CD14-positive monocyte (primary cell): Measurements from ENCODE around the gene IL21R. TPM values are rescaled to one million over a fixed set of nuclear protein-coding genes. Genes with fewer than 3 reads are reported as not detected.

Experiments used
- DNase-seq, 3 donors: peaks; one replicate each; pipeline ENCODE4 v3.0.0-alpha.2; 2011 to 2022
- H2AFZ ChIP-seq: 2 replicates; pipeline ENCODE4 v1.6.0; 2012; ENCODE audit warnings: mild to moderate bottlenecking, low read depth, low read length, inconsistent platforms; ENCODE audit not compliant: insufficient read depth, poor library complexity, severe bottlenecking
- H3K27ac ChIP-seq, 2 donors: 1 replicate in 1 of 2; 2 replicates in 1 of 2; pipeline ENCODE4 v1.5.1; 2012 to 2013; ENCODE audit warnings: low read length in 2 of 2, control low read depth in 1 of 2, inconsistent platforms in 1 of 2, low read depth in 1 of 2, mild to moderate bottlenecking in 1 of 2
- H3K27me3 ChIP-seq, 2 donors: one replicate each; pipeline versions ENCODE4 v1.6.0 to v1.6.1; 2011 to 2013; ENCODE audit warnings: low read length in 2 of 2; ENCODE audit not compliant: control insufficient read depth in 2 of 2, insufficient read depth in 2 of 2
- H3K36me3 ChIP-seq, 2 donors: replicated peaks in 1 of 2; 1 replicate in 1 of 2; 2 replicates in 1 of 2; pipeline versions ENCODE4 v1.5.1 to v1.6.1; 2012 to 2013; ENCODE audit warnings: low read length in 2 of 2, control low read depth in 1 of 2, inconsistent platforms in 1 of 2, mild to moderate bottlenecking in 1 of 2; ENCODE audit not compliant: insufficient read depth in 2 of 2, control insufficient read depth in 1 of 2
- H3K4me1 ChIP-seq, 2 donors: 1 replicate in 1 of 2; 2 replicates in 1 of 2; pipeline versions ENCODE4 v1.5.1 to v1.6.1; 2012 to 2013; ENCODE audit warnings: low read length in 2 of 2, control low read depth in 1 of 2, inconsistent platforms in 1 of 2, mild to moderate bottlenecking in 1 of 2, moderate library complexity in 1 of 2; ENCODE audit not compliant: insufficient read depth in 2 of 2, control insufficient read depth in 1 of 2
- H3K4me2 ChIP-seq: replicated peaks from 2 replicates; pipeline ENCODE3; 2012; ENCODE audit warnings: low read length, moderate library complexity, mild to moderate bottlenecking; ENCODE audit not compliant: poor library complexity, severe bottlenecking; ENCODE audit errors: extremely low read depth
- H3K4me3 ChIP-seq, 3 experiments: fragments of 200-600 bp in 1 of 3; sonication (generic) in 1 of 3; replicated peaks in 1 of 3; 1 replicate in 2 of 3; 2 replicates in 1 of 3; pipeline ENCODE4 v1.5.1; 2011 to 2013; ENCODE audit warnings: low read length in 3 of 3, mild to moderate bottlenecking in 3 of 3, control low read depth in 2 of 3, low read depth in 2 of 3, inconsistent platforms in 1 of 3, moderate library complexity in 1 of 3
- H3K79me2 ChIP-seq: 2 replicates; pipeline ENCODE4 v1.6.0; 2012; ENCODE audit warnings: mild to moderate bottlenecking, control low read depth, inconsistent platforms, low read length, moderate library complexity; ENCODE audit not compliant: insufficient read depth
- H3K9ac ChIP-seq: 2 replicates; pipeline ENCODE4 v1.6.0; 2017; ENCODE audit warnings: low read length, mild to moderate bottlenecking; ENCODE audit not compliant: insufficient read depth, poor library complexity, severe bottlenecking
- H3K9me3 ChIP-seq, 2 donors: replicated peaks in 1 of 2; 1 replicate in 1 of 2; 2 replicates in 1 of 2; pipeline versions ENCODE4 v1.5.1 to v1.6.1; 2012 to 2013; ENCODE audit warnings: low read length in 2 of 2, control low read depth in 1 of 2; ENCODE audit not compliant: control insufficient read depth in 1 of 2, insufficient read depth in 1 of 2
- H4K20me1 ChIP-seq: 2 replicates; pipeline ENCODE4 v1.6.0; 2012; ENCODE audit warnings: mild to moderate bottlenecking, low read length, control low read depth, moderate library complexity; ENCODE audit not compliant: insufficient read depth
- H3K27ac Mint-ChIP-seq, 7 donors: one replicate each; pipeline ENCODE4 v1.8.0; 2020; ENCODE audit warnings: mild to moderate bottlenecking in 7 of 7, mixed read lengths in 7 of 7, moderate library complexity in 6 of 7, inconsistent platforms in 2 of 7
- H3K27me3 Mint-ChIP-seq, 3 donors: one replicate each; pipeline ENCODE4 v1.8.0; 2021 to 2022; ENCODE audit warnings: low read depth in 3 of 3, mild to moderate bottlenecking in 3 of 3, mixed read lengths in 3 of 3, moderate library complexity in 3 of 3, inconsistent platforms in 1 of 3
- H3K36me3 Mint-ChIP-seq, 2 donors: one replicate each; pipeline ENCODE4 v1.8.0; 2020; ENCODE audit warnings: mixed read lengths in 2 of 2, inconsistent platforms in 1 of 2, mild to moderate bottlenecking in 1 of 2
- H3K4me1 Mint-ChIP-seq: one replicate; pipeline ENCODE4 v1.8.0; 2020; ENCODE audit warnings: mild to moderate bottlenecking, mixed read lengths
- H3K4me3 Mint-ChIP-seq, 2 donors: one replicate each; pipeline ENCODE4 v1.8.0; 2020; ENCODE audit warnings: mild to moderate bottlenecking in 2 of 2, mixed read lengths in 2 of 2, moderate library complexity in 1 of 2
- H3K9me3 Mint-ChIP-seq, 7 donors: one replicate each; pipeline ENCODE4 v1.8.0; 2020 to 2022; ENCODE audit warnings: mixed read lengths in 7 of 7, mild to moderate bottlenecking in 6 of 7, moderate library complexity in 6 of 7, inconsistent platforms in 2 of 7
- WGBS: methylation state at CpG from one replicate; pipeline ENCODE4 v1.1.5; 2013; ENCODE audit warnings: missing lambda C conversion rate; ENCODE audit not compliant: insufficient coverage; 5-methylcytosine and 5-hydroxymethylcytosine counted together
- intact Hi-C, 2 donors: fragments of 100-400 bp; cut with micrococcal nuclease; formaldehyde crosslinking; loops; one replicate each; pipeline versions ENCODE4 v1.15.0 to v1.15.1; 2023
- polyA plus RNA-seq, 3 donors: library from polyadenylated mRNA; depleted of rRNA in 1 of 3; unstranded in 2 of 3; stranded (reverse) in 1 of 3; fragments of 300-500 nt in 2 of 3; fragments of >200 nt in 1 of 3; fragmentation: Illumina TruSeq in 2 of 3; gene quantifications; 1 replicate in 2 of 3; 2 replicates in 1 of 3; pipeline ENCODE4 v1.2.3, GENCODE V29; 2012 to 2021
- TF ChIP-seq, protein P1 (sequence below): fragments of 200-600 bp; IDR thresholded peaks from one replicate; pipeline ENCODE4 v1.8.0; 2022; ENCODE audit warnings: antibody characterized with exemption, mild to moderate bottlenecking

Gene IL21R
- polyA plus RNA-seq, 3 donors = 1.0 to 1.7 (median 1.4) TPM

DNA sequence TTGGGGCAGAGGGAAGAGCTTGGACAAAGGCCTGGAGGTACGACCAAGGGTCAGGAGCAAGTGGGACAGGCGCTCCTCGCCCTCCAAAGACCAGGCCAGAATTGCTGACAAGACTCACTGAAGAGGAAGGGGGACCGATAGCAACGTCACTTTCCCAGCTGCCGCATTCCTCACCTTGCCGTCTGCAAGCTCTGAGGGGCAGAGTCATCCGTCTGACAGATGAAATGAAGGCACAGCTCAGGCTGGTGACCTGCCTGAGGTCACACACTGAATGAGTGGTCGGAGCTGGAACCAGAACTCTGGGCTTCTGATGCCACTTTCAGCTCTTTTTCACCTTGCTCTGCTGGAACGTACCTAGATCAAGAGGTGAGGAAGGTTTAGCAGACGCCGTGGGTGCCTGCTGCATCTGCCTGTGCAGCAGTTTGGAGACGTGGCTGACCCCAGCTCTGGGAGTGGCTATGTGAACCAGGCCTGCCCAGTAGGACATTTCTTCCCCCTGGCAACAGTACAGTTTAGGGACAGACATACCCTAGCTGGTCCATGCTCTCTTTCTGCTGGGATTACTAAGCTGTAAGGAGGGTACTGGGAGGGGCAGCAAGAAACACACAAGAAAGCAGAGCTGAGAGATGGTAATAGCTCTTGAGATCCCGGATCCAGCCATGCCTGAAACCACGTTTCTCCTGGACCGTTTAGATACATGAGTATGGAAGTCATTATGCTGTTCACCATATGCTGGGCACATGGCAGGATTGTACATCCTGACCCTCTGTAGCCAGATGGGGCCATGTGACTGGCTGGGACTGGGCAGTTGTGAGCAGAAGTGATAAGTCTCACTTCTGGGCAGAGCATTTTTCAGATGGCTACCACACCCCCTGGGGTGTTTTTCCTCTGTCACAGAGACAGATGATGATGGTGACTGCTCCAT is 50.9 kb downstream of the IL21R start:
- Histone ChIP-seq H3K9me3 (peaks cover 0 to 8% of the 10 kb centered on the region in 2 donors), H3K27ac (no peak overlapping the region), H3K4me1 (peaks cover 10% of the 10 kb centered on the region in 2 donors), H3K27me3 (peaks cover 3 to 29% of the 10 kb centered on the region in 2 donors), H2AFZ (no peak overlapping the region), H3K4me2 (no peak overlapping the region), H3K36me3 (no peaks in the 10 kb centered on the region), H3K4me3 (no peak overlapping the region), H3K9ac (no peak overlapping the region), H3K79me2 (no peaks in the 10 kb centered on the region), H4K20me1 (no peaks in the 10 kb centered on the region)
- no peak for DNase-seq
- peaks cover 33 to 57% (median 34%) of the 10 kb centered on the region in 3 donors for H3K27me3 Mint-ChIP-seq
- WGBS = 91% methylated on average over 16 of the region's 16 CpGs
- no peak overlapping the region for H3K27ac Mint-ChIP-seq
- peaks cover 0 to 10% (median 2%) of the 10 kb centered on the region in 7 donors for H3K9me3 Mint-ChIP-seq
- H3K4me1 Mint-ChIP-seq = peaks cover 27% of the 10 kb centered on the region
- TF ChIP-seq, protein P1, sequence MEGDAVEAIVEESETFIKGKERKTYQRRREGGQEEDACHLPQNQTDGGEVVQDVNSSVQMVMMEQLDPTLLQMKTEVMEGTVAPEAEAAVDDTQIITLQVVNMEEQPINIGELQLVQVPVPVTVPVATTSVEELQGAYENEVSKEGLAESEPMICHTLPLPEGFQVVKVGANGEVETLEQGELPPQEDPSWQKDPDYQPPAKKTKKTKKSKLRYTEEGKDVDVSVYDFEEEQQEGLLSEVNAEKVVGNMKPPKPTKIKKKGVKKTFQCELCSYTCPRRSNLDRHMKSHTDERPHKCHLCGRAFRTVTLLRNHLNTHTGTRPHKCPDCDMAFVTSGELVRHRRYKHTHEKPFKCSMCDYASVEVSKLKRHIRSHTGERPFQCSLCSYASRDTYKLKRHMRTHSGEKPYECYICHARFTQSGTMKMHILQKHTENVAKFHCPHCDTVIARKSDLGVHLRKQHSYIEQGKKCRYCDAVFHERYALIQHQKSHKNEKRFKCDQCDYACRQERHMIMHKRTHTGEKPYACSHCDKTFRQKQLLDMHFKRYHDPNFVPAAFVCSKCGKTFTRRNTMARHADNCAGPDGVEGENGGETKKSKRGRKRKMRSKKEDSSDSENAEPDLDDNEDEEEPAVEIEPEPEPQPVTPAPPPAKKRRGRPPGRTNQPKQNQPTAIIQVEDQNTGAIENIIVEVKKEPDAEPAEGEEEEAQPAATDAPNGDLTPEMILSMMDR = no peak
- H3K36me3 Mint-ChIP-seq = peaks cover 0 to 6% of the 10 kb centered on the region in 2 donors
- intact Hi-C loops = loop anchor here in 1 of 2 donors (10.0 kb wide), 1 partner anchor 1618 kb away; no protein-coding TSS in a partner anchor
- no peak overlapping the region for H3K4me3 Mint-ChIP-seq

DNA sequence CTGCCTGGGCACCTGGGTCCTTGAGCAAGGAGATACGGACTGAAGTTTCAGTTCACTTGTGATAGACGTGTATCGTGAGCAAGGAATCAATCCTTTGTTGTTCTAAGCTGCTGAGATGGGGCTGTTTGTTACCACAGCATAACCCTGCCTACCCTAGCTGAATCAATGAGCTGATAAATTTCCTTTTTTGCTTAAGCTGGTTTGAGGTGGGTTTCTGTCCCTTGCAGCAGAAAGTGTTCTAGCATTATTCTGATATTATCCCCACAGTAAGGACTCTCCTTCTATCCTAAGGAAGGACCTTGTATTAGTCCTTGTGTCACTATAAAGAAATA is 51.5 kb downstream of the IL21R start:
- Histone ChIP-seq H3K9me3 (peaks cover 0 to 8% of the 10 kb centered on the region in 2 donors), H4K20me1 (no peaks in the 10 kb centered on the region), H3K27ac (no peak overlapping the region), H3K4me1 (peaks cover 10% of the 10 kb centered on the region in 2 donors), H2AFZ (no peak overlapping the region), H3K4me3 (no peak overlapping the region), H3K79me2 (no peaks in the 10 kb centered on the region), H3K9ac (no peak overlapping the region), H3K27me3 (peaks cover 3 to 28% of the 10 kb centered on the region in 2 donors), H3K36me3 (no peaks in the 10 kb centered on the region), H3K4me2 (no peak overlapping the region)
- Mint-ChIP-seq H3K4me1 (peaks cover 27% of the 10 kb centered on the region), H3K9me3 (peaks cover 0 to 10% (median 0%) of the 10 kb centered on the region in 7 donors), H3K27ac (no peak overlapping the region), H3K36me3 (peaks cover 0 to 5% of the 10 kb centered on the region in 2 donors), H3K4me3 (no peak overlapping the region), H3K27me3 (peaks cover 28 to 50% (median 31%) of the 10 kb centered on the region in 3 donors)
- no peak for DNase-seq
- WGBS = no CpG with 5 or more reads among the region's 3 CpGs
- intact Hi-C loops = loop anchor here in 1 of 2 donors (10.0 kb wide), 1 partner anchor 1619 kb away; no protein-coding TSS in a partner anchor
- TF ChIP-seq, protein P1 = no peak
